ENCODE measurements around the gene TIMM50. TPM values are rescaled to one million over a fixed set of nuclear protein-coding genes. Genes with fewer than 3 reads are reported as not detected.

TIMM50 gene
- total RNA-seq (2021) (165 and 174 TPM in 2 replicates), Bru-seq, nascent RNA (percentile 74 among the genes with signal in this experiment), BruChase-seq, experiment 1, labeled RNA remaining after a 2-hour chase (percentile 75 among the genes with signal in this experiment), BruChase-seq, experiment 2, labeled RNA remaining after a 6-hour chase (percentile 89 among the genes with signal in this experiment)
- long read RNA-seq, transcript TIMM50-201 (11 exons, 1,612 nt) = major isoform, 278 of 323 reads
- long read RNA-seq, partial matches to known transcripts = 4 of 323 reads
- long read RNA-seq, other reads (novel, unspliced or antisense) = 32 of 323 reads

GRCh38 chr19:39480337-39481228 lies at the start of gene TIMM50:
Gene TIMM50 (plus strand): TSS chr19:39480838. CDS start chr19:39480854, 16 bp downstream.
- intact Hi-C loops (cut with micrococcal nuclease; ENCODE audit: unreplicated experiment) = loop anchor here (2.0 kb wide), 1 partner anchor 52 kb away; the partner anchor contains the start of gene EID2B
- no peaks in the 10 kb centered on the region for H3K9me3 ChIP-seq (ENCODE audit: low read depth, low read length, poor library complexity, severe bottlenecking)
- POLR2A ChIA-PET (ENCODE audit: low non-redundant PET) = no interaction called here
- BruUV-seq (replicated peaks) = no TSS peak
- peak; percentile 98 for DNase-seq (ENCODE audit: low spot score)
- no peaks in the 10 kb centered on the region for H3K27me3 ChIP-seq (replicated peaks; ENCODE audit: insufficient read depth, low read depth, low read length, poor library complexity)
- H3K4me3 ChIP-seq (ENCODE audit: low read depth, low read length, poor library complexity, severe bottlenecking) = peak within 1 kb of the TSS; percentile 95
- TF ChIP-seq CTCF (conservative IDR thresholded peaks at IDR 0.05; ENCODE audit: low read depth, low read length) = 0 out of 2 replicates have a peak, but pooled peaks have one; percentile 12
- TF ChIP-seq EZH2 (IDR thresholded peaks at IDR 0.05; ENCODE audit: borderline replicate concordance, low read depth, low read length, poor library complexity, severe bottlenecking) = no peak
- CTCF ChIA-PET = no interaction called here
- peak within 1 kb of the TSS; percentile 92 for H3K27ac ChIP-seq (ENCODE audit: low read depth, low read length, poor library complexity, severe bottlenecking)
- peaks cover 11% of the 10 kb centered on the region for H3K4me1 ChIP-seq (ENCODE audit: insufficient read depth, low read length, poor library complexity, severe bottlenecking)
- H3K36me3 ChIP-seq (ENCODE audit: insufficient read depth, low read length, poor library complexity, severe bottlenecking) = peaks cover 24% of the 10 kb centered on the region

- Histone ChIP-seq H3K27me3 (replicated peaks; ENCODE audit: insufficient read depth, low read depth, low read length, poor library complexity) (no peaks in the 10 kb centered on the region), H3K27ac (ENCODE audit: low read depth, low read length, poor library complexity, severe bottlenecking) (no peak overlapping the region), H3K4me1 (ENCODE audit: insufficient read depth, low read length, poor library complexity, severe bottlenecking) (peaks cover 18% of the 10 kb centered on the region), H3K4me3 (ENCODE audit: low read depth, low read length, poor library complexity, severe bottlenecking) (no peak overlapping the region), H3K9me3 (ENCODE audit: low read depth, low read length, poor library complexity, severe bottlenecking) (no peaks in the 10 kb centered on the region), H3K36me3 (ENCODE audit: insufficient read depth, low read length, poor library complexity, severe bottlenecking) (peaks cover 34% of the 10 kb centered on the region)
- no peak for DNase-seq (ENCODE audit: low spot score)
- TF ChIP-seq EZH2 (IDR thresholded peaks at IDR 0.05; ENCODE audit: borderline replicate concordance, low read depth, low read length, poor library complexity, severe bottlenecking) = no peak
- no peak for TF ChIP-seq CTCF (conservative IDR thresholded peaks at IDR 0.05; ENCODE audit: low read depth, low read length)
- CTCF ChIA-PET = no interaction called here
- BruUV-seq (replicated peaks) = no TSS peak
- intact Hi-C loops (cut with micrococcal nuclease; ENCODE audit: unreplicated experiment) = no loop called here
- POLR2A ChIA-PET (ENCODE audit: low non-redundant PET) = no interaction called here
Measured at GRCh38 chr19:39432677-39433025, 48.0 kb upstream of the TIMM50 start.

- intact Hi-C loops (cut with micrococcal nuclease; ENCODE audit: unreplicated experiment) = no loop called here
- ChIA-PET POLR2A (ENCODE audit: low non-redundant PET) (no interaction called here), CTCF (no interaction called here)
- DNase-seq (ENCODE audit: low spot score) = no peak
- H3K27me3 ChIP-seq (replicated peaks; ENCODE audit: insufficient read depth, low read depth, low read length, poor library complexity) = no peaks in the 10 kb centered on the region
- H3K4me1 ChIP-seq (ENCODE audit: insufficient read depth, low read length, poor library complexity, severe bottlenecking) = peaks cover 12% of the 10 kb centered on the region
- peaks cover 34% of the 10 kb centered on the region for H3K36me3 ChIP-seq (ENCODE audit: insufficient read depth, low read length, poor library complexity, severe bottlenecking)
- no peak for TF ChIP-seq CTCF (conservative IDR thresholded peaks at IDR 0.05; ENCODE audit: low read depth, low read length)
- TF ChIP-seq EZH2 (IDR thresholded peaks at IDR 0.05; ENCODE audit: borderline replicate concordance, low read depth, low read length, poor library complexity, severe bottlenecking) = no peak
- no TSS peak for BruUV-seq (replicated peaks)
- H3K4me3 ChIP-seq (ENCODE audit: low read depth, low read length, poor library complexity, severe bottlenecking) = no peak overlapping the region
- no peaks in the 10 kb centered on the region for H3K9me3 ChIP-seq (ENCODE audit: low read depth, low read length, poor library complexity, severe bottlenecking)
- peak overlapping the region; percentile 97 for H3K27ac ChIP-seq (ENCODE audit: low read depth, low read length, poor library complexity, severe bottlenecking)
Measured at GRCh38 chr19:39433480-39434079, 47.1 kb upstream of the TIMM50 start.

Measured in A673 (cell line).